Osteoblast (primary cell): ENCODE measurements around the gene ACOX3. TPM values are rescaled to one million over a fixed set of nuclear protein-coding genes. Genes with fewer than 3 reads are reported as not detected.

Experiments
- DNase-seq: peaks from one replicate; pipeline ENCODE4 v3.0.0; 2011; ENCODE audit warnings: low spot score, mixed read lengths; ENCODE audit not compliant: insufficient read length; ENCODE audit errors: missing footprints
- H2AFZ ChIP-seq: 2 replicates; pipeline ENCODE4 v1.6.0; 2011; ENCODE audit warnings: mild to moderate bottlenecking, low read length
- H3K27ac ChIP-seq: 2 replicates; pipeline ENCODE4 v1.5.1; 2011; ENCODE audit warnings: mild to moderate bottlenecking, low read depth, low read length, moderate library complexity
- H3K27me3 ChIP-seq: 2 replicates; pipeline ENCODE4 v1.6.0; 2012; ENCODE audit warnings: mild to moderate bottlenecking, control low read depth, inconsistent platforms, low read length, moderate library complexity; ENCODE audit not compliant: insufficient read depth
- H3K36me3 ChIP-seq: 2 replicates; pipeline ENCODE4 v1.5.1; 2011; ENCODE audit warnings: mild to moderate bottlenecking, low read length, control low read depth, moderate library complexity; ENCODE audit not compliant: insufficient read depth
- H3K4me1 ChIP-seq: 2 replicates; pipeline ENCODE4 v1.5.1; 2011; ENCODE audit warnings: mild to moderate bottlenecking, low read length, control low read depth, moderate library complexity; ENCODE audit not compliant: insufficient read depth
- H3K4me2 ChIP-seq: 2 replicates; pipeline ENCODE4 v1.6.0; 2011; ENCODE audit warnings: mild to moderate bottlenecking, low read length; ENCODE audit not compliant: insufficient read depth
- H3K4me3 ChIP-seq: fragments of 200-600 bp; sonication (generic); 3 replicates; pipeline ENCODE4 v1.5.1; 2012; ENCODE audit warnings: mild to moderate bottlenecking, low read length, inconsistent platforms; ENCODE audit not compliant: insufficient read depth
- H3K79me2 ChIP-seq: 2 replicates; pipeline ENCODE4 v1.6.0; 2012; ENCODE audit warnings: mild to moderate bottlenecking, low read length, control low read depth, inconsistent platforms; ENCODE audit not compliant: insufficient read depth
- H3K9me3 ChIP-seq: 2 replicates; pipeline ENCODE4 v1.5.1; 2011; ENCODE audit warnings: low read depth, low read length, control low read depth
- H4K20me1 ChIP-seq: 2 replicates; pipeline ENCODE4 v1.6.0; 2012; ENCODE audit warnings: mild to moderate bottlenecking, low read length, control low read depth; ENCODE audit not compliant: insufficient read depth
- total RNA-seq: library from RNA; depleted of rRNA; stranded (reverse); fragments of >200 nt; gene quantifications from 2 replicates; pipeline ENCODE4 v1.2.3, GENCODE V29; 2012
- TF ChIP-seq, protein P1 (sequence below): IDR thresholded peaks from 2 replicates; pipeline ENCODE4 v1.5.1; 2011; ENCODE audit warnings: mild to moderate bottlenecking, low read depth, low read length, moderate library complexity; ENCODE audit errors: extremely low read depth

Gene ACOX3
- total RNA-seq, 1 donor = 24.2 TPM

DNA sequence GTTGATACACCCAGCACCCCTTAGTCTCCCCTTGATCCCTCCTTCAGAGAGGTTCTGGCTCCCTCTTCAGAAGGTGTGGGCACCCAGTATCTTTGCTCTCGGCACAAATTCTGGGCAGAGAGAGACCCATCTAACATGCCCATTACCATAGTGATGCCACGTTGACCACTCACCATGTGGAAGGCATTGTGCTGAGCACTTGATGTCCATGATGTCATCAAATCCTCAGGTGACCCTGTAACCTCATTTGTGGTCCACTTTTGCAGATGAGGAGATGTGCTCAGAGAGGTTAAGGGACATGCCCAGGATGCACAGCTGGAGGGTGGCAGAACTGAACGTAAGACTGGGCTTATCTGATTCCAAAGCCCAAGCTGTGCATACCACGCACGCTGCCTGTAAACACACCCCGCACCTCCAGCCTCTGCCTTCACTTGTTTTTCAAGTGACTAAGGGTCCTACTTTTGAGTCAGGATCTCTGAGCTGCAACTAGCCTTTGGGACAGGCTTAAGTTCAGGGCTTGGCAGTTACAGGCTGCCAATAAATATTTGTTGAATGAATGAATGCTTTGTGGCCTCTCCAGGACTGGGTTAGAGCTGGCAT is 115.8 kb downstream of the ACOX3 start:
- H3K27ac ChIP-seq = no peak overlapping the region
- H3K36me3 ChIP-seq = no peaks in the 10 kb centered on the region
- DNase-seq = peak; percentile 95
- peak overlapping the region; percentile 16 for H3K4me2 ChIP-seq
- H4K20me1 ChIP-seq = no peaks in the 10 kb centered on the region
- H3K9me3 ChIP-seq = no peaks in the 10 kb centered on the region
- H3K79me2 ChIP-seq = no peaks in the 10 kb centered on the region
- no peaks in the 10 kb centered on the region for H3K27me3 ChIP-seq
- H3K4me3 ChIP-seq = no peak overlapping the region
- H3K4me1 ChIP-seq = peaks cover 13% of the 10 kb centered on the region
- no peak overlapping the region for H2AFZ ChIP-seq
- TF ChIP-seq, protein P1, sequence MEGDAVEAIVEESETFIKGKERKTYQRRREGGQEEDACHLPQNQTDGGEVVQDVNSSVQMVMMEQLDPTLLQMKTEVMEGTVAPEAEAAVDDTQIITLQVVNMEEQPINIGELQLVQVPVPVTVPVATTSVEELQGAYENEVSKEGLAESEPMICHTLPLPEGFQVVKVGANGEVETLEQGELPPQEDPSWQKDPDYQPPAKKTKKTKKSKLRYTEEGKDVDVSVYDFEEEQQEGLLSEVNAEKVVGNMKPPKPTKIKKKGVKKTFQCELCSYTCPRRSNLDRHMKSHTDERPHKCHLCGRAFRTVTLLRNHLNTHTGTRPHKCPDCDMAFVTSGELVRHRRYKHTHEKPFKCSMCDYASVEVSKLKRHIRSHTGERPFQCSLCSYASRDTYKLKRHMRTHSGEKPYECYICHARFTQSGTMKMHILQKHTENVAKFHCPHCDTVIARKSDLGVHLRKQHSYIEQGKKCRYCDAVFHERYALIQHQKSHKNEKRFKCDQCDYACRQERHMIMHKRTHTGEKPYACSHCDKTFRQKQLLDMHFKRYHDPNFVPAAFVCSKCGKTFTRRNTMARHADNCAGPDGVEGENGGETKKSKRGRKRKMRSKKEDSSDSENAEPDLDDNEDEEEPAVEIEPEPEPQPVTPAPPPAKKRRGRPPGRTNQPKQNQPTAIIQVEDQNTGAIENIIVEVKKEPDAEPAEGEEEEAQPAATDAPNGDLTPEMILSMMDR = no peak

DNA sequence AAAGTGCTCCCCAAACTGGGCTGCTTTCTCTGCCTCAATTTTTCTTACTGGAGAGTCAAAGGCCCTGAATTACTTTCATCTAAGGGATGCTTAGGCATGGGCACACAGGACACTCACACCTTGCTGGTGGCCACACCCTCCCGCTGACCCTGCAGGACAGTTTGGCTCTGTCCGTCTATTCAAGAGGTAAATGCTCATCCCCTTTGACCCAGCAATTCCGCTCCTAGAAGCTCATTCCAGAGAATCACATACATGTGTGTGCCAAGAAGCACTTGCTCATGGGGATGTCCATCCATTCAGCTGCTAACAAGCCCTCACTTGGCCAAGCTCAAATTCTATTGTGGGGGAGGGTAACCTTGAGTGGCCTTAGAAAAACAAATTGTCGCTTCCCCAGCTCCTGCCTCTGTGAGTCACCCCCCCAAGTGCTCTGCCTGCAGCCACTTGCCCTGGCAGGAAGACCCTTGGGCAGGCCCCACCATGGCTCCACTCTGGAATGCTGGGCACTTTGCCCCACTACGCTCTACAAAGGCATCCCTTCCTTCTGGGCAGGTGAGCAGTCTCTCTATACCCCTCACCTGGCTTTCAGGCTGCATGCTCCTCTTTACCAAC is 116.5 kb downstream of the ACOX3 start:
- Histone ChIP-seq H3K4me2 (no peak overlapping the region), H3K9me3 (no peaks in the 10 kb centered on the region), H3K4me1 (peaks cover 13% of the 10 kb centered on the region), H3K27ac (no peak overlapping the region), H2AFZ (no peak overlapping the region), H3K27me3 (no peaks in the 10 kb centered on the region), H4K20me1 (no peaks in the 10 kb centered on the region), H3K79me2 (no peaks in the 10 kb centered on the region), H3K36me3 (no peaks in the 10 kb centered on the region), H3K4me3 (no peak overlapping the region)
- TF ChIP-seq, protein P1 = no peak
- peak; percentile 66 for DNase-seq

DNA sequence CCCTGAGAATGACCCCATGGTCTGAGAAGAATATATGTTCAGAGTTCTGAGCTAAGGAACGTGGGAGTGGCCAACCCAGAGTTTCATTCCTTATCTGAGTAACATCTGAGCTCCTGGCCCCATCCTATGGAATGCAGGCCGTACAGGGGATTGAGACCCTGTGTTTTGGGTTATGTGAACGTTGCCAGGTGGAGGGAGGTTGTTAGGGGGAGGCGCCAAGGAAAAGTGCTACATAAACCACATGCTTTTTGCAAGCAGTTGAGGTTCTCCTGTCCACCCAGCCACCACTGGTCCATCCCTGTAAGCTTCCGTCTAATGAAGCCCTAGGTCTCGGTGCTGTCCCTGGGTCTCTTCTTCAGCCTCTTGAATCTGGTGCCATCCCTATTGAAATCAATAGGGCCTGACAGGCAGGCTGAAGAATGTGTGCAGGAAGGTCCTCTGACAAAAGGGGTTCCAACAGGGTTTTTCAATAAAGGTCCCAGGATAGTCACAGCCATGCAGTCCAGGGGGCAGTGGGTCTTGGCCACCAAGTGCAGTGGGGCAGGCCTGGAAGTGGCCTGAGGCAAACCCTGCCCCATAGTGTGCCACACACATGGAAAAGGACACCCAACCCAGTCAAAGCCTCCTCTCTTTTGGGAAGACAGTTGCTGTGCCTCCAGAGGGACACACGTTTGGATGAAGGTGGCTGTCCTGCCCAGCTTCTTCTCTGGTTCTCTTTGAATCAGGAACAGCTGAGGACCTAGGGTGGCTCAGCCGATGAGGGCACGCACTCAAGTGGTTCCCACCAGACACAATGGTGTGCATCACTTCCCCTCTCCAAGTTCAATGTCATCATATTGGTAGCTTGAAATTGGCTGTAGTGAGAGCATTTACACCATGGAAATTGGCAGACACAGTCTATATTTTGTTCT is 117.5 kb downstream of the ACOX3 start:
- Histone ChIP-seq H3K9me3 (no peaks in the 10 kb centered on the region), H3K27me3 (no peaks in the 10 kb centered on the region), H3K4me1 (peaks cover 13% of the 10 kb centered on the region), H3K79me2 (no peaks in the 10 kb centered on the region), H3K36me3 (no peaks in the 10 kb centered on the region), H3K4me3 (no peak overlapping the region), H2AFZ (no peak overlapping the region), H3K4me2 (no peak overlapping the region), H4K20me1 (no peaks in the 10 kb centered on the region), H3K27ac (no peak overlapping the region)
- no peak for DNase-seq
- TF ChIP-seq, protein P1 = no peak

DNA sequence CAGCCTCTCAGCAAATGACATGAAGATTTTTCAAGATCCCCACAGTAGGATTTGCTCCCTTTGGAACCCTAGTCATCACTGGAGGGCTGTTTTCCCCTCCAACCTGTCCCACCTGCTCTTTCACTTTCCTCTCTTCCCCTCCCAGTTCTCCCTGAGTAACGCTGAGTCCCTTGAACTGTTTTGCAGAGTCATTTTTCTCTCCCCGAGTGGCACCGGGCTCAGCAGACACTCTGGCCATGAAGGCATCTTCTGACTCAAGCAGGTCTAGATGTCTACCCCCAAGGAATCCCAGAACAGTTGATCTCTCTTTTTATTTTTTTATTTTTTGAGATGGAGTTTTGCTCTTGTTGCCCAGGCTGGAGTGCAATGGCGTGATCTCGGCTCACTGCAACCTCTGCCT is 118.8 kb downstream of the ACOX3 start:
- H3K9me3 ChIP-seq = no peaks in the 10 kb centered on the region
- TF ChIP-seq, protein P1 = no peak
- no peaks in the 10 kb centered on the region for H3K27me3 ChIP-seq
- no peaks in the 10 kb centered on the region for H4K20me1 ChIP-seq
- no peaks in the 10 kb centered on the region for H3K36me3 ChIP-seq
- H3K79me2 ChIP-seq = no peaks in the 10 kb centered on the region
- H2AFZ ChIP-seq = no peak overlapping the region
- H3K4me1 ChIP-seq = peaks cover 13% of the 10 kb centered on the region
- no peak overlapping the region for H3K27ac ChIP-seq
- no peak overlapping the region for H3K4me2 ChIP-seq
- no peak overlapping the region for H3K4me3 ChIP-seq
- DNase-seq = no peak
